Mesenchymal stem cell (in vitro differentiated cells and primary cell): ENCODE results near the gene AMZ1.

ENCODE experiments used
- DNase-seq: peaks from one replicate; pipeline ENCODE4 v3.0.0-alpha.2; 2013
- H2AFZ ChIP-seq: one replicate; pipeline ENCODE4 v1.6.1; 2013; ENCODE audit warnings: low read depth, mild to moderate bottlenecking, control low read depth, inconsistent platforms, low read length, moderate library complexity
- H2AK5ac ChIP-seq: 2 replicates; pipeline ENCODE4 v1.6.1; 2013; ENCODE audit warnings: low read length, moderate library complexity, mild to moderate bottlenecking, inconsistent platforms; ENCODE audit not compliant: severe bottlenecking
- H2BK120ac ChIP-seq: one replicate; pipeline ENCODE4 v1.6.1; 2013; ENCODE audit warnings: low read depth, mild to moderate bottlenecking, inconsistent platforms, low read length, moderate library complexity
- H2BK12ac ChIP-seq, 2 experiments: one replicate each; pipeline ENCODE4 v1.6.1; 2013; ENCODE audit warnings: inconsistent platforms in 2 of 2, low read length in 2 of 2, mild to moderate bottlenecking in 2 of 2, moderate library complexity in 2 of 2, control low read depth in 1 of 2
- H2BK15ac ChIP-seq: one replicate; pipeline ENCODE4 v1.6.1; 2013; ENCODE audit warnings: mild to moderate bottlenecking, low read depth, inconsistent platforms; ENCODE audit not compliant: poor library complexity, severe bottlenecking
- H2BK5ac ChIP-seq: 2 replicates; pipeline ENCODE4 v1.6.1; 2013; ENCODE audit warnings: low read depth, mild to moderate bottlenecking, low read length, control low read depth, inconsistent platforms; ENCODE audit not compliant: poor library complexity, severe bottlenecking
- H3K14ac ChIP-seq, 2 experiments: one replicate each; pipeline ENCODE4 v1.6.1; 2013; ENCODE audit warnings: inconsistent platforms in 2 of 2, low read length in 2 of 2, control low read depth in 1 of 2, mild to moderate bottlenecking in 1 of 2, moderate library complexity in 1 of 2
- H3K18ac ChIP-seq, 2 experiments: one replicate each; pipeline ENCODE4 v1.6.1; 2013; ENCODE audit warnings: inconsistent platforms in 2 of 2, low read length in 2 of 2, control low read depth in 1 of 2, low read depth in 1 of 2, mild to moderate bottlenecking in 1 of 2
- H3K23ac ChIP-seq, 2 experiments: one replicate each; pipeline ENCODE4 v1.6.1; 2013; ENCODE audit warnings: inconsistent platforms in 2 of 2, low read length in 2 of 2, mild to moderate bottlenecking in 2 of 2, moderate library complexity in 2 of 2, control low read depth in 1 of 2
- H3K27ac ChIP-seq: 2 replicates; pipeline ENCODE4 v1.5.1; 2013; ENCODE audit warnings: mild to moderate bottlenecking, moderate library complexity, low read length, control low read depth, inconsistent platforms; ENCODE audit not compliant: poor library complexity, severe bottlenecking
- H3K27me3 ChIP-seq, 2 experiments: 2 replicates each; pipeline versions ENCODE4 v1.6.1 to v1.7.0; 2013; ENCODE audit warnings: low read length in 2 of 2, mild to moderate bottlenecking in 2 of 2, moderate library complexity in 2 of 2, control low read depth in 1 of 2, inconsistent platforms in 1 of 2; ENCODE audit not compliant: control insufficient read depth in 1 of 2, insufficient read depth in 1 of 2
- H3K36me3 ChIP-seq, 2 experiments: 2 replicates each; pipeline versions ENCODE4 v1.6.1 to v1.7.0; 2013; ENCODE audit warnings: low read length in 2 of 2, control low read depth in 1 of 2, inconsistent platforms in 1 of 2, low read depth in 1 of 2, mild to moderate bottlenecking in 1 of 2; ENCODE audit not compliant: insufficient read depth in 2 of 2, control insufficient read depth in 1 of 2
- H3K4ac ChIP-seq, 2 experiments: one replicate each; pipeline ENCODE4 v1.6.1; 2013; ENCODE audit warnings: inconsistent platforms in 2 of 2, low read length in 2 of 2, mild to moderate bottlenecking in 2 of 2, moderate library complexity in 2 of 2, control low read depth in 1 of 2, low read depth in 1 of 2
- H3K4me1 ChIP-seq: 2 replicates; pipeline ENCODE4 v1.6.1; 2013; ENCODE audit warnings: low read depth, low read length, control low read depth; ENCODE audit not compliant: control insufficient read depth, insufficient read depth
- H3K4me2 ChIP-seq: 2 replicates; pipeline ENCODE4 v1.6.1; 2013; ENCODE audit warnings: low read length, mild to moderate bottlenecking, inconsistent platforms; ENCODE audit not compliant: poor library complexity, severe bottlenecking
- H3K4me3 ChIP-seq, 2 experiments: 2 replicates each; pipeline versions ENCODE4 v1.5.1 to v1.7.0; 2013; ENCODE audit warnings: low read length in 2 of 2, mild to moderate bottlenecking in 2 of 2, control low read depth in 1 of 2, low read depth in 1 of 2; ENCODE audit not compliant: insufficient read depth in 1 of 2
- H3K79me1 ChIP-seq: replicated peaks from 2 replicates; pipeline ENCODE4 v1.6.1; 2013; ENCODE audit warnings: mild to moderate bottlenecking, control low read depth, low read length, inconsistent platforms; ENCODE audit not compliant: poor library complexity, severe bottlenecking
- H3K9ac ChIP-seq: 2 replicates; pipeline ENCODE4 v1.7.0; 2013; ENCODE audit warnings: mild to moderate bottlenecking, low read length, moderate library complexity
- H3K9me3 ChIP-seq: 2 replicates; pipeline ENCODE4 v1.7.0; 2013; ENCODE audit warnings: mild to moderate bottlenecking, low read length; ENCODE audit not compliant: control insufficient read depth
- H4K8ac ChIP-seq: one replicate; pipeline ENCODE4 v1.6.1; 2013; ENCODE audit warnings: inconsistent platforms, mild to moderate bottlenecking, low read length, moderate library complexity
- H4K91ac ChIP-seq: one replicate; pipeline ENCODE4 v1.6.1; 2013; ENCODE audit warnings: mild to moderate bottlenecking, low read length, inconsistent platforms
- WGBS: methylation state at CpG from one replicate; pipeline ENCODE4 v1.1.7; 2013; ENCODE audit warnings: mixed read lengths; 5-methylcytosine and 5-hydroxymethylcytosine counted together

Gene AMZ1

DNA sequence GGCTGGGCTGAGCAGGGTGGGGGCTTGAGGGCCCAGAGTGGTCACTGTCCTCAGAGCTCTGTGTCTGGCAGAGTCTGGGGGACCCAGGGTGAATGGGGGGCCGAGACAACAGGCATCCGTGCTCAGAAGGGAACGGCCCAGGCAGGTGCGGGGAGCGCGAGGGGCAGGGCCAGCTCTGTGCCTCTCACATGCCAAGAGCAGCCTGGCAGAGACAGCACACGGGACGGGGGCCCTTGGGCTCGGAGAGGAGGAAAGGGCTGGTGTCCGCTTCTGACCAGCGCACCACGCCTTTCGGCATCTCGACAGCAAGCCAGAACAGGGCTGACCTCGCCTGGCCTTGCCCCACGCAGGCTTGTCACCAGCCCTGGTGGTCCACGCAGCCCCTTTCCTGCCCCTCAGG, 13.4 kb downstream of the AMZ1 start:
- H3K27me3 ChIP-seq, result peaks cover 10 to 21% of the 10 kb centered on the region in 2 experiments
- no peak overlapping the region for H4K8ac ChIP-seq
- no peak overlapping the region for H3K27ac ChIP-seq
- no peaks in the 10 kb centered on the region for H3K9me3 ChIP-seq
- peak overlapping the region; percentile 75 for H3K9ac ChIP-seq
- H2BK120ac ChIP-seq, result no peak overlapping the region
- H2AK5ac ChIP-seq, result no peak overlapping the region
- H3K18ac ChIP-seq, result no peak overlapping the region
- H3K23ac ChIP-seq, result no peak overlapping the region
- H2AFZ ChIP-seq, result no peak overlapping the region
- DNase-seq, result no peak
- no peak overlapping the region for H2BK15ac ChIP-seq
- 95% methylated on average over 17 of the region's 17 CpGs for WGBS
- peaks cover 0 to 12% of the 10 kb centered on the region in 2 experiments for H3K36me3 ChIP-seq
- H3K4me1 ChIP-seq, result no peaks in the 10 kb centered on the region
- no peak overlapping the region for H3K4me2 ChIP-seq
- H4K91ac ChIP-seq, result peak overlapping the region; percentile 45
- no peak overlapping the region for H3K4ac ChIP-seq
- peak overlapping the region in 1 of 2 experiments; percentile 55 for H3K4me3 ChIP-seq
- no peak overlapping the region for H2BK5ac ChIP-seq
- H3K79me1 ChIP-seq, result no peaks in the 10 kb centered on the region
- no peak overlapping the region for H2BK12ac ChIP-seq
- H3K14ac ChIP-seq, result peak overlapping the region in 1 of 2 experiments; percentile 85

DNA sequence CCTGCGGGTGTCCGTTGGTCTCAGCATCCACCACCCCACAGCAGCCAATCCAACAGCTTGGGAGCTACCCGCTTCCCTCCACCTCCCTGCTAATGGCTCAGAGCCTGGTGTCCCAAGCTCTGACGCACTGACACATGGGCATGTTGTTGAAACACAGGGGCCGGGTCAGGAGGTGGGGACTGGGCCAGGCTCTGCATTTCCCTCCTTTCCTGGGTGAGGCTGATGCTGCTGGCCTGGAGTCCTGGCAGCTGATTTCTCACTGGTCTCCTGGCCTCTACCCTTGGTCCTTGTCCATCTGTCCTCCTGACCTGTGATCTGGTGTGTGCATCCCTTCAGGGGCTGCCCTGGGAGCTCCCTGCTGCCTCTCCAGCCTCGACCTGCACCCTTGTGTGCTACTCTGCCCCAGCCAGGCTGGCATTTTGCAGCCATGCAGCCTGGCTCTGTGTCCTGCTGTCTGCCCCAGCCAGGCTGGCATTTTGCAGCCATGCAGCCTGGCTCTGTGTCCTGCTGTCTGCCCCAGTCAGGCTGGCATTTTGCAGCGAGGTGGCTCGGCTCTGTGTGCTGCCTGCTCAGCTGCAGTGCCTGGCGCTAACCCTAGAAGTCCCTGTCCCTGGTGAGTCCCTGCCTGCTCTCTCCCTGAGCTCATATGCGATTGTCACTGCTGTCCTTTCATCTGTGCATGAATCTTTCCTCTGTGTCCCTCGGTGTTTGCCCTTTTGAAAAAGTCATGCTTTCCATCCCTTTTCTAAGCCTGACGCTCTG, 14.0 kb downstream of the AMZ1 start:
- Histone ChIP-seq H3K27me3 (peaks cover 10 to 21% of the 10 kb centered on the region in 2 experiments), H3K79me1 (no peaks in the 10 kb centered on the region), H2BK15ac (peak overlapping the region; percentile 84), H3K9me3 (no peaks in the 10 kb centered on the region), H2AK5ac (no peak overlapping the region), H3K14ac (no peak overlapping the region), H2BK5ac (no peak overlapping the region), H3K4me2 (no peak overlapping the region), H3K4me3 (peak overlapping the region in 1 of 2 experiments; percentile 55), H3K27ac (no peak overlapping the region), H3K18ac (peak overlapping the region in 1 of 2 experiments; percentile 14), H3K9ac (peak overlapping the region; percentile 75), H3K23ac (no peak overlapping the region), H4K8ac (no peak overlapping the region), H2AFZ (no peak overlapping the region), H3K4ac (no peak overlapping the region), H3K4me1 (no peaks in the 10 kb centered on the region), H3K36me3 (peaks cover 0 to 12% of the 10 kb centered on the region in 2 experiments), H2BK120ac (no peak overlapping the region), H4K91ac (no peak overlapping the region), H2BK12ac (no peak overlapping the region)
- no peak for DNase-seq
- 83% methylated on average over 12 of the region's 12 CpGs for WGBS

DNA sequence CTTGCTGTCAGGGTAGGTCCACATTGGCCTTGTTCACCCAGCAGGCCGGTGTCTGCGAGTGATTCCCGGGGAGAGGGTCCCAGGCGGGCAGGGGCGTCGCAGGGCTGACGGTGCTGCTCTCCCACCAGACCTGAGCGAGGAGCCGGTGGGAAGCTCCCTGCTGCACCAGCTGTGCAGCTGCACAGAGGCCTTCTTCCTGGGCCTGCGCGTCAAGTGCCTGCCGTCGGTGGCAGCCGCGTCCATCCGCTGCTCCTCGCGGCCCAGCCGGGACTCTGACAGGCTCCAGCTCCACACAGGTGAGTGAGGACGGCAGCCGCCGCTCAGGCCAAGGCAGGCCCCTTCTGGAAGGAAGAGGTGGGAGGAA, 14.6 kb downstream of the AMZ1 start:
- Histone ChIP-seq H3K4me1 (no peaks in the 10 kb centered on the region), H3K27ac (no peak overlapping the region), H3K4me2 (no peak overlapping the region), H2BK12ac (no peak overlapping the region), H3K4ac (no peak overlapping the region), H3K23ac (no peak overlapping the region), H4K91ac (no peak overlapping the region), H2BK15ac (no peak overlapping the region), H2AK5ac (no peak overlapping the region), H3K4me3 (no peak overlapping the region), H3K9ac (peak overlapping the region; percentile 26), H4K8ac (no peak overlapping the region), H3K27me3 (peaks cover 10 to 21% of the 10 kb centered on the region in 2 experiments), H2BK120ac (no peak overlapping the region), H2BK5ac (no peak overlapping the region), H2AFZ (no peak overlapping the region), H3K79me1 (no peaks in the 10 kb centered on the region), H3K9me3 (no peaks in the 10 kb centered on the region), H3K36me3 (peaks cover 0 to 12% of the 10 kb centered on the region in 2 experiments), H3K18ac (no peak overlapping the region), H3K14ac (no peak overlapping the region)
- DNase-seq, result no peak
- 96% methylated on average over 22 of the region's 22 CpGs for WGBS

DNA sequence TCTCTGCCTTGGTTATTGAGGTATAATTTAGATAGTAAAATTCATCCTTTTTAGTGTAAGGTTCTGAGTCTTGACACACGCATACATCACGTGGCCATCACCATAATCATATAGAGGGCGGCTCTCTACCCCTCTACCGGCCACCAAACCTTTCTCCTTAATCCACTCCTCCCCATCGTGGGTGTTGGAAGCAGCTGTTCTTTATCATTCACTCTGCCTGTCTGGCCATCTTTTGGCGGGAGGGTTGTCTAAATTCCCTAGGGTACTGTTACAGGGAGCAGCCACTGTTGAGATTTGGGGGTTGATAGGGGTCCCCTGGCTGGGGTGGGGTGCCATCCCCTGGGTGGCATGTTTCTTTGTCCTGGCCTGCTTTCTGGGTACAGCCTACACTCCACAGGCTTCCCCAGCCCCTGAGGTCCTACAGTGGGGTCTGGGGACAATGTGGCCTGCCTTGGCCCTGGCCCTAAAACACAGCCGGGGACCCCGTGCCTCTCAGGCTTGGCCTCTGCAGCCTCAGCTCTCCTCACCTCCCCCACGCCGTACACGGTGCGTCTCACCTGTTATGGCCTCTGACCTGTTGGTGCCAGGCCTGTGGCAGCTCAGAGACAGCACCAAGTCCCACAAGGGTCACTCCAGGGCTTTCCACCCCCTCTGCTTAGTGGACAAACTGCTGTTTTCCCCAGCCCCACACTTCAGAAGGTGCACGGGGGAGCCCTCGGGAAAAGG, 17.5 kb downstream of the AMZ1 start:
- Histone ChIP-seq H3K9me3 (no peaks in the 10 kb centered on the region), H3K4ac (no peak overlapping the region), H3K14ac (no peak overlapping the region), H2AFZ (no peak overlapping the region), H2BK120ac (no peak overlapping the region), H3K4me3 (no peak overlapping the region), H4K8ac (no peak overlapping the region), H3K36me3 (peaks cover 0 to 19% of the 10 kb centered on the region in 2 experiments), H3K9ac (no peak overlapping the region), H3K27me3 (peaks cover 0 to 10% of the 10 kb centered on the region in 2 experiments), H2AK5ac (no peak overlapping the region), H3K18ac (no peak overlapping the region), H3K4me2 (no peak overlapping the region), H3K4me1 (peaks cover 7% of the 10 kb centered on the region), H3K23ac (no peak overlapping the region), H2BK15ac (no peak overlapping the region), H2BK12ac (no peak overlapping the region), H3K79me1 (peaks cover 2% of the 10 kb centered on the region), H2BK5ac (no peak overlapping the region), H3K27ac (no peak overlapping the region), H4K91ac (no peak overlapping the region)
- WGBS, result 83% methylated on average over 14 of the region's 14 CpGs
- DNase-seq, result no peak
